Amniotic stem cell (primary cell): Measurements from ENCODE around the gene PKN1.
"Not testable (repeated sequence)": the region's sequence is repeated elsewhere in the genome, so short reads cannot be mapped to it uniquely, and the experiment has no call there.

Experiments used
- DNase-seq: peaks from one replicate; lab custom pipeline; 2025; lab: John Stamatoyannopoulos, UW

Gene PKN1

GRCh38 chr19:14432791-14433553, at the start of gene PKN1:
PKN1 (plus strand) TSS chr19:14433306; CDS start chr19:14433522, 216 bp downstream.
- DNase-seq, result no peak

- no peak for DNase-seq
These were observed 49.2 kb upstream of the PKN1 start for GRCh38 chr19:14383661-14384555.

GRCh38 chr19:14385492-14385891, 47.6 kb upstream of the PKN1 start:
- DNase-seq, result no peak

DNA sequence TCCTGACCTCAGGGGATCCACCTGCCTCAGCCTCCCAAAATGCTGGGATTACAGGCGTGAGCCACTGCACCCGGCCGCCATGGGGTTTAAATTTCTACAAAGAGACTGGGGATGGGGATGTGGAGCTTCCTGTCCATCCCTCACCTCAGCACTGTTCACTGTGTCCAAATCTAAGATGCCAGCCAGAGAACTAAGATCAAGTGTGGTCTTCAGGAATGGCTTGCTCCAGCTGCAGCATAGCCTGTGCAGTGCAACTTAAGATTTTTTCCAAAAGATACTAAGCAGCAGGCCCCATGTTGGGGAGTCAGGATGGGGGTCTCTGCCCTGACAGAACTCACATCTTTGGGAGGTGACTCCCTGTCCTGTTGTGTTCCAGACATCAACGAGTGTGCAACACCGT, 42.6 kb upstream of the PKN1 start:
- no peak for DNase-seq

DNA sequence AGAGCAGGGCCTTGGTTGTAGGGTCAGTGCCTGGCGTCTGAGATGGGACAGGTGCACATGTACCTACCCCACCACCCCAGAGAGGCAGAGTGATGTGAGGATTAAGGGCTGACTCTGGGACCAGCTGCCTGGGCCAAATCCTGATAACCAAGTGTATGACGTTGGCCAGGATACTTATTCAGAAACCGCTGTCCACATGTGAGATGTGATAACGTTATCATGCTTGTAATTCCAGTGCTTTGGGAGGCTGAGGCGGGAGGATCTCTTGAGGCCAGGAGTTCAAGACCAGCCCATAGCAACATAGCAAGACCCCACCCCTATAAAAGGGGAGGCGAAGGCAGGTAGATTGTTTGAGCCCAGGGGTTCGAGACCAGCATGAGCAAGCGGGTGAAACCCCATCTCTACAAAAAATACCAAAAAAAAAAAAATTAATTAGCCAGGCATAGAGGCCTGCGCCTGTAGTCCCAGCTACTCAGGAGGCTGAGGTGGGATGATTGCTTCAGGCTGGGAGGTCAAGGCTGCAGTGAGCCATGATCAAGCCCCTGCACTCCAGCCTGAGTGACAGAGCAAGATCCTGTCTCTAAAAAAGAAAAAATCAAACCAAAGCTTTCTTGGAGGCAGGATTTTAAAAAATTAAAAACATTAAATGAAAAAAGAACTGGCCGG, 41.8 kb upstream of the PKN1 start:
- DNase-seq, result no peak

- DNase-seq, result no peak
These were observed 39.8 kb upstream of the PKN1 start for GRCh38 chr19:14393329-14393728.

DNA sequence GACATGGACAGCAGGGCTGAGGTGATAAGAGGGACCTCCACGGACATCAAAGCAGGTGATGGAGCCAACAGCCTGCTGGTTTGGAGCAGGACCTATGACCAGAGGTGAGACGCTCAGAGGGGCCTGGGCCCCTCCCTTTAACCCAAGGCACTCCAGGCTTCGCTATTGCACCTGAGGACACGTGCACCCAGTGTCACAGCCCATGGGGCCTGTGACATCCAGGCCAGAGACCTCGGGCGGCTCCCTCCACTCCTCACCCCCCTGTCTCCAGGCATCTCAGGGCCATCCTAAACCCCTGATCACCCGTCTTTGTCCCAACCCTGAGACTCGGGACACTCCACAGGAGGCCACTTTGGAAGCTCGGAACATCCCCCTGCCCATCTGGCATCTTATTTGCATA, 38.9 kb upstream of the PKN1 start:
- no peak for DNase-seq

- no peak for DNase-seq
These were observed 37.8 kb upstream of the PKN1 start for GRCh38 chr19:14395262-14395661.

DNA sequence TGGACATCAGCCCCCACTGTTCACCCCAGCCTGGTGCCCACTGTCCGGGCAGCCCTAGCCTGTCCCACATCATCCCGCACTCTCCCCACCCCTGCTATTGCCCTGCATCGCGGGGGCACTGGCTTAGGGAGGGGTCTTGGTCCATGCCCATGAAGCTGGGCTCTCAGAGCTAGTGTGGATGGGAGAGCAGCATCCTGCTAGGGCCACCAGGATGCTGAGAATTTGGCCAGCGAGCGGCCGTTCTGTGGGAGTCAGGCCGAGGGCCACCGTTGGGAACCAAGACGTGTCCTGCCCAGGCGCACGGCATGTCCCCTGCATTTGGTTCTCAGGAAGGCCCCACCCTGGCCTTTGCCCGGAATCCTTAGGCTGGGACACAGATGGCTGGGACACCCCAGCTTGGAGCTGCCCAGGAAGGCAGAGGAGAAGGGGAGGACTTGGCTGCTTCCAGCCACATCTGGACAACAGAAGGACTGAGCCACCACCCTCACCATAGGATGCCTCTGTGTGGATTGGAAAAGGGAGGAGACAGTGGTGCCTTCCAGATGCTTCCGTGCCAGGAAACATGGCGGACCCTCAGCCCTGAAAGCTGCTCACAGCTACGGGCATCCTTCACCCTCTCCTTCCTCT, 37.3 kb upstream of the PKN1 start:
- DNase-seq, result no peak

- DNase-seq, result not testable (repeated sequence)
These were observed 36.4 kb upstream of the PKN1 start for GRCh38 chr19:14396730-14397129.

GRCh38 chr19:14397168-14397567, 35.9 kb upstream of the PKN1 start:
- not testable (repeated sequence) for DNase-seq

GRCh38 chr19:14400951-14401431, 32.1 kb upstream of the PKN1 start:
- DNase-seq, result no peak

DNA sequence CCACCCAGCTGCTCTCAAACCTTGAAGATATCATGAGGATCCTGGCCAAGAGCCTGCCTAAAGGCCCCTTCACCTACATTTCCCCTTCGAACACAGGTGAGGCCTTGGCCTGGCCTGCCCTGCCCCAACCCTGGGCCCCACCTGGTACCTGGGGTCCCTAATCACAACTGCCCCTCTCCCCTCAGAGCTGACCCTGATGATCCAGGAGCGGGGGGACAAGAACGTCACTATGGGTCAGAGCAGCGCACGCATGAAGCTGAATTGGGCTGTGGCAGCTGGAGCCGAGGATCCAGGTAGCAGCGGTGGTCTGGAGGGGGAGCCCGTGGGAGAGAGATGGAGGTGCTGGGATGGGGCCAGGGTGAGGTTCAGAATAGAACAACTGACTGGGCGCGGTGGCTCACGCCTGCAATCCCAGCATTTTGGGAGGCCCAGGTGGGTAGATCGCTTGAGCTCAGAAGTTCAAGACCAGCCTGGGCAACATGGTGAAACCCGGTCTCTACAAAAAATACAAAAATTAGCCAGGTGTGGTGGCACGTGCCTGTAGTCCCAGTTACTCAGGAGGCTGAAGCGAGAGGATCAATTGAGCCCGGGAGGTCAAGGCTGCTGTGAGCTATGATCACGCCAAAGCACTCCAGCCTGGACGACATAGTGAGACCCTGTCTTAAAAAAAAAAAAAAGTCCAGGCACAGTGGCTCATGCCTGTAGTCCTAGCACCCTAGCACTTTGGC, 31.5 kb upstream of the PKN1 start:
- DNase-seq, result no peak

DNA sequence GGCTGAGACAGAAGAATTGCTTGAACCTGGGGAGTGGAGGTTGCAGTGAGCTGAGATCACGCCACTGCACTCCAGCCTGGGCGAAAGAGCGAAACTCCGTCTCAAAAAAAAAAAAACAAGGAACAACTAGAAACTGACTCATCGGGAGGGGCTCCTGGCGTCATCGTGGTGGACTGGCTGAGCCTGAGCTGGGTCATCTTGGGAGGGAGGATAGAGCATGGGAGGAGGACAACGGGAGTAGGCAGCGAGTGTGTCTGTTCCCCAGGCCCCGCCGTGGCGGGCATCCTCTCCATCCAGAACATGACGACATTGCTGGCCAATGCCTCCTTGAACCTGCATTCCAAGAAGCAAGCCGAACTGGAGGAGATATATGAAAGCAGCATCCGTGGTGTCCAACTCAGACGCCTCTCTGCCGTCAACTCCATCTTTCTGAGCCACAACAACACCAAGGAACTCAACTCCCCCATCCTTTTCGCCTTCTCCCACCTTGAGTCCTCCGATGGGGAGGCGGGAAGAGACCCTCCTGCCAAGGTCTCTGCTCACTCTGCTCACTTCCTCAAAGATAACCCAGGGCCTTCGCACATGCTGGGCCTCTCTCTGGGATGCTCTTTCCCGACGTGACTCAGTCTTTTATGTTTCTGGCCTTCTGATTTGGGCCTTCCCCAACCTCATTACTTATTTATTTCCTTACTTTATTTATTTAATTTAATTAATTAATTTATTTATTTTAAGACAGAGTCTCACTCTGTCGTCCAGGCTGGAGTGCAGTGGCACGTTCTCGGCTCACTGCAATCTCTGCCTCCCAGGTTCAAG, 30.6 kb upstream of the PKN1 start:
- no peak for DNase-seq

GRCh38 chr19:14403145-14403930, 29.8 kb upstream of the PKN1 start:
- DNase-seq, result not testable (repeated sequence)

DNA sequence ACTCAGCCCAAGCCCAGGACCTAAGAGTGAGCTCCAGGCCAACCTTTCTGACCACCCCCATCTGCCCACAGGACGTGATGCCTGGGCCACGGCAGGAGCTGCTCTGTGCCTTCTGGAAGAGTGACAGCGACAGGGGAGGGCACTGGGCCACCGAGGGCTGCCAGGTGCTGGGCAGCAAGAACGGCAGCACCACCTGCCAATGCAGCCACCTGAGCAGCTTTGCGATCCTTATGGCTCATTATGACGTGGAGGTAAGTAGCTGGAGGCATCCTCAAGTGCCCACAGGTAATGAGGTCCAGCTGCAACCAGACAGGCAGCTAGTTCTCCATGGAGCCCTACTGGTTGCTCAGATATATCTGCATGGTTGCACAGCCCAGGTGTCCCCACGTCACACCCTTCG, 28.8 kb upstream of the PKN1 start:
- DNase-seq, result no peak

DNA sequence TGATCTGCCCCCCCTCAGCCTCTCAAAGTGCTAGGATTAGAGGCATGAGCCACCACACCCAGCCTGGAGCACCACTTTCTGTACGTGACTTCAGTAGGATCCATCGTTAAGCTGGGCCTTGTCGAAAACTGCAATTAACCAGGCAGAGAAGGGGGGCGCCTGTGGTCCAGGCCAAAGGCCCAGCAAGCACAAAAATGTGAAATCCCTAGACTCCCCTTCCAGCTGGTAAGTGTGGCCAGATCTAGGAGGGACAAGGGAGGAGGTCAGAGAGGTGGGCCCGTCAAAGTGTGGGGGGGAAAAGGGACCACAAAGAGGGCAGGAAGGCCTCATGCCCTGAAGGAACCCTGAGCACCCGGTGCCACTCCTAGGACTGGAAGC, 27.7 kb upstream of the PKN1 start:
- no peak for DNase-seq

DNA sequence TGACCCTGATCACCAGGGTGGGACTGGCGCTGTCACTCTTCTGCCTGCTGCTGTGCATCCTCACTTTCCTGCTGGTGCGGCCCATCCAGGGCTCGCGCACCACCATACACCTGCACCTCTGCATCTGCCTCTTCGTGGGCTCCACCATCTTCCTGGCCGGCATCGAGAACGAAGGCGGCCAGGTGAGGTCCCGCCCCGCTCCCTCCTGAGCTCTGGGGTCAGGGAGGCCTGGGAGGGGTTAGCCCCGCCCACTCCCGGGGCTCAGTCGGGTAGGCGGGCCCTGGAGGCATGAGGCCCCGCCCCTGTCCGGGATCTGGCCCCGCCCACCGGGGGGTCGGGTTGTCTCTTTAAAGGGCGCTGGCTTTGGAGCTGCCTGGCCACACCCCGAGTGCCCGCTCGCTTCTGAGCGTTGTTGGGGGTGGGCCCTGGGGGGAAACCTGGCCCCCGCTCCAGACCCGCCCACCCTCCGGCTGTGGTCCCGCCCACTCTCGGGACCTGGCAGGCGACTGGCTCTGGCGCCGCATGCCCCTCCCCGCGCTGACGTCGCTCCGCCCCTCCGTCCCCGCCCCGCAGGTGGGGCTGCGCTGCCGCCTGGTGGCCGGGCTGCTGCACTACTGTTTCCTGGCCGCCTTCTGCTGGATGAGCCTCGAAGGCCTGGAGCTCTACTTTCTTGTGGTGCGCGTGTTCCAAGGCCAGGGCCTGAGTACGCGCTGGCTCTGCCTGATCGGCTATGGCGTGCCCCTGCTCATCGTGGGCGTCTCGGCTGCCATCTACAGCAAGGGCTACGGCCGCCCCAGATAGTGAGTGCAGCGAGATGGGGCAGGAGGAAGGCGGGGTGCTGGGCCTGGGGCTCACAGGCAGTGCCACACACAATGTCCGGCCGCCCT, 27.1 kb upstream of the PKN1 start:
- DNase-seq, result no peak
